GM20000 (cell line): ENCODE results near the gene ABI2.
"Not testable (repeated sequence)": the region's sequence is repeated elsewhere in the genome, so short reads cannot be mapped to it uniquely, and the experiment has no call there.

Experiments
- DNase-seq: peaks from one replicate; pipeline ENCODE4 v3.0.0; 2012; ENCODE audit warnings: low spot score
- CTCF ChIP-seq: IDR thresholded peaks from 2 replicates; pipeline ENCODE4 v1.5.1; 2012; ENCODE audit warnings: mild to moderate bottlenecking, control low read depth; ENCODE audit errors: extremely low read depth, missing control alignments

The ABI2 gene

DNA sequence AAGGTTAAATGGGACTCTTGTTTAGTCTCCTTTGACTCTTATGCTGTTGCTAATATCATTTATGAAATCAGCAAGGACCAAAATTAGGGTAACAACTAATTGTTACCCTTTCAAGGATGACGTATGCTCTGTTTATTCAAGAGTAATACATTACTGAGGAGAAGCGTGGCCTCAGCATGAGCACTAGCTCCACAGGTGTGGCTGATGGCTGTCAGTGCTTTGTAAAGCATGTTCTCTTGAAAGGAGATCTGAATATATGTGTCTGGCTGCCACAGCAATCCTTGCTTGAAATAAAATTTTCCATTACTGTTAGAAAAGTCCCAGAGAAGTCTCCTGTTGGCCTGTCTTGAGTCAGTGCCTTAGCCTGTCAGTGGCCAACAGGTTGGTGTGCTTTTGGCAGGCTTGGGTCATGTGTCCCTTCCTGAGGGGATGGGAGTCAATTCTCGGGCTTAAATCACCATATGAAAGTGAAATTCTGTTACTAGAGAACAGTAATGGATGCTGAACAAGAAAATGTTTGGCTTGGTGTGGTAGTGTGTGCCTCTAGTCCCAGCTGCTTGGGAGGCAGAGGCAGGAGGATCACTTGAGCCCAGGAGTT is 32.7 kb downstream of the ABI2 start:
- no peak for TF ChIP-seq CTCF
- DNase-seq: peak; percentile 22

GRCh38 chr2:203361495-203361894 is 33.3 kb downstream of the ABI2 start:
- no peak for TF ChIP-seq CTCF
- no peak for DNase-seq

DNA sequence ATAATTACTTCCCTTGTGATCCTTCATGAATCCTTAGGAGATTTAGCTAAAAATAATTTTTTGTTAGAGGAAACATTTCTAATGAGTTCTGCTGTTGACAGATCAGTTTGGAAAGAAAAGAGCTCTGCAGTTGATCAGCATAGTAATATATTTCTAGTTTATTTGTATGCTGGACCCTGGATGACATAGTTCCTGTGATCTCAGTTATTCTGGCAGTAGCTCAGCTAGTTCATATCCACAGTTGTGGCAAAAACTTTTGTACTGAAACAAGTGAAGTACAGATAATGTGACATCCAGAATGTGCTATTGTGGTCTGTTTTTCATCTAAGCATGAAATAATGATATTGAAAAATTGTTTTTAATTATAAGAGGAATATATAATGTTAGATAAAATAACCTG is 33.7 kb downstream of the ABI2 start:
- TF ChIP-seq CTCF: no peak
- DNase-seq: no peak

GRCh38 chr2:203366639-203367466 is 38.7 kb downstream of the ABI2 start:
- TF ChIP-seq CTCF: no peak
- no peak for DNase-seq

- not testable (repeated sequence) for DNase-seq
Observed at GRCh38 chr2:203372706-203373105, 44.5 kb downstream of the ABI2 start.

DNA sequence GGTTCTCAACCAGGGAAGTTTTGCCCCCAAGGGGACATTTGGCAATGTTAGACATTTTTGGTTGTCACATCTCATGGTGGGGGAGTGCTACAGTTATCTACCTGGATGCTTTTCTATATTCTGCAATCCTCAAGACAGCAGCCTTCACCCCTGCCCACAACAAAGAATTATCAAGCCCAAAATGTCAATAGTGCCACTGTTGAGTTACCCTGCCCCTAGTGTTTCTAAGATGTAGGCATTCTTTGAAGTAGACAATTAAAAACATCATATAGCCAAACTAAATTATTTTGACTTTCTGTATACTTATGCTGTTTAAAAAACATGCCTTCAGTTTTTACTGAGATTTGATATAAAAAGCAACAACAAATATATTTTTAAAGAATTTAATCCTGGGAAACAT is 48.0 kb downstream of the ABI2 start:
- TF ChIP-seq CTCF: no peak
- DNase-seq: no peak

DNA sequence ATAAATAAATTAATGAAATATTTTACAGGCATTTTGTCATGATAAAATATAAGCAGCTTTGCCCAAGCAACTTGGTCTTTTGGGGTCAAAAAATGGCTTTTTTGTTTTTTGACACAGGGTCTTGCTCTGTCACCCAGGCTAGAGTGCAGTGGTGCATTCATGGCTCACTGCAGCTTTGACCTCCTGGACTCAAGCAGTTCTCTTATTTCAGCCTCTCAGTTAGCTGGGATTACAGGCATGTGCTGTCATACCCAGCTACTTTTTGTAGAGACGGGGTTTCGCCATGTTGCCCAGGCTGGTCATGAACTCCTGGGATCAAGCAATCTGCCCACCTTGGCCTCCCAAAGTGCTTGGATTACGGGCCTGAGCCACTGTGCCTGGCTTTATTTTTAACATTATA is 51.0 kb downstream of the ABI2 start:
- no peak for DNase-seq
- TF ChIP-seq CTCF: no peak

- no peak for DNase-seq
- no peak for TF ChIP-seq CTCF
Observed at GRCh38 chr2:203383038-203383437, 54.8 kb downstream of the ABI2 start.

GRCh38 chr2:203388153-203388552 is 60.0 kb downstream of the ABI2 start:
- not testable (repeated sequence) for DNase-seq
